Esophagus muscularis mucosa (tissue), 4 donors: ENCODE results near the gene BICD1.

Experiments
- CTCF ChIP-seq, 3 experiments: fragments of 200-600 bp in 2 of 3; fragments of 450-650 bp in 1 of 3; sonication (generic) in 2 of 3; IDR thresholded peaks; one replicate each; pipeline ENCODE4 v1.5.1; 2017 to 2019; ENCODE audit warnings: antibody characterized with exemption in 3 of 3, mild to moderate bottlenecking in 2 of 3, moderate library complexity in 1 of 3
- EP300 ChIP-seq: sonication (generic); formaldehyde crosslinking; IDR thresholded peaks from one replicate; pipeline ENCODE4 v1.6.1; 2017; ENCODE audit warnings: antibody characterized with exemption
- POLR2A ChIP-seq: fragments of 450-650 bp; IDR thresholded peaks from one replicate; pipeline ENCODE4 v1.6.1; 2017; ENCODE audit warnings: antibody characterized with exemption, moderate library complexity, mild to moderate bottlenecking, low read depth
- POLR2AphosphoS5 ChIP-seq, 2 donors: sonication (generic); formaldehyde crosslinking; IDR thresholded peaks; one replicate each; pipeline ENCODE4 v1.6.1; 2017; ENCODE audit warnings: antibody characterized with exemption in 2 of 2

- TF ChIP-seq CTCF (IDR thresholded peaks at IDR 0.05) (no peak), POLR2A (no peak), EP300 (no peak), POLR2AphosphoS5 (IDR thresholded peaks at IDR 0.05) (no peak)
Measured at GRCh38 chr12:32301216-32301615, 194.6 kb downstream of the BICD1 start.
